HG03039 (cell line): ENCODE data around the gene SUN5.
"Not testable (repeated sequence)": the region's sequence is repeated elsewhere in the genome, so short reads cannot be mapped to it uniquely, and the experiment has no call there.

Source experiments
- ATAC-seq: cut with Tn5 transposase; IDR thresholded peaks from one replicate; pipeline ENCODE4 v1.9.1; 2021; ENCODE audit warnings: mild to moderate bottlenecking, moderate library complexity; ENCODE audit not compliant: unreplicated experiment

The SUN5 gene

DNA sequence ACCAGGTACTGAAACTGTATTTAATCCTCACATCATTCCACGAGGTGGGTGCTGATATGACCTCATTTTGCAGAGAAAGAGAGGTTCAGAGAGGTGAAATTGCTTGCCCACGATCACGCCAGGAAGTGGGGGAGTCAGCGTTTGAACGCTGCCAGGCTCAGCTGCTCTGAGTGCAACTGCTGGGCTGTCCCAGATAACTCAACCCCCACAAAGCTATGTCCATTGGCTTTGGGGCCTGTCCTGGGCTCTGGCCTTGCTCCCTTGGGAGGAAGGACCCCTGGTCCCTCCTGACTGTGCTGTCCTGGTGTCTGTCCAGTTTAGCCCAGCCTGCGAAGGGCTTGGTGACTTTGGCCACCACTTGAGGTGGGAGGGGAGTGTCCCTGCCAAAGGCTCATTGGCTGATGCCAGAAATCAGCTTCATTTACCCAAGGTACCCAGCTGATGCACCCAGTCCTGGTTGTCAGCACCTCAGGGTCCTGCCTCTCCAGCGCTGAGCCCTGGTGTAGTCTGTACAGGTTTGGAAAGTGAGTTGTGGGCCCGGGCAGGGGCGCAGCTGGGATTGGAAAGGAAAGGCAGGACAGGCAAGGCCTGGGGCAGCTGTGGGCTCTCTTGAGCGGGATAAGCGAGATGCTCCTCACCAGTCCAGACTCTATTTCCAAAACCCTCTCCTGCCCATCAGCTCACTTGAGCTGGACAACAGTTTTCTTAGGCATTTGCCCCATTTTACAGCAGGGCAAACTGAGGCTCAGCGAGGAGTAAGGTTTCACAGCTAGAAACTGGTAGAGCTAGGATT is 38.5 kb downstream of the SUN5 start:
- ATAC-seq, result no peak

DNA sequence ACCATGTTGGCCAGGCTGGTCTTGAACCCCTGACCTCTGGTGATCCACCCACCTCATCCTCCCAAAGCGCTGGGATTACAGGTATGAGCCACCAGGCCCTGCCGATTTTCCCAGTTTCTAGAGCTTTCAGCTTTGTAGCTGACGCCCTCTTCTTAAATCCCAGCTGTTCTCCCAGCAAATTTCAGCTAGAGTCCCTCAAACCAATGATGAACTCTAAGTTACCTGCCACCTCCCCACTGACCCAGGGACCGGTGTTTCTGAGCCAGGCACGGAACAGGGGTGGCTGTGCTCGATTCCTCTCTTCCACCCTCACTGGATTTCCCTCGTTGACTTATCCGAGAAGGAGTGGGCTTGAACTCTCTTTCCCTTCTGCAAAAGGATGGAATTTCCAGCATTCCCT is 39.1 kb downstream of the SUN5 start:
- ATAC-seq, result no peak

DNA sequence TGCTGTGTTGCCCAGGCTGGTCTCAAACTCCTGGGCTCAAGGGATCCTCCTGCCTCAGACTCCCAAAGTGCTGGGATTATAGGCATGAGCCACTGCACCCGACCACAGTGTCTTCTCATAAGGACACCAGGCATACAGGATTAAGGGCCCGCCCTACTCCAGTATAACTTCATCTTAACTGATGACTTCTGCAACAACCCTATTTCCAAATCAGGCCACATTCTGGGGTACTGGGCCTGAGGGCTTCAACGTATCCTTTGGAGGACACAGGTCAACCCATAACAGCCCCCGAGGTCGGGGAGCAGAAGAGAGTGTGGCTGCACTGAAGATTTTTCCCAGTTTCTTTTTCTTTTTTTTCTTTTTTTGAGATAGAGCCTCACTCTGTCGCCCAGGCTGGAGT is 39.7 kb downstream of the SUN5 start:
- ATAC-seq, result no peak

DNA sequence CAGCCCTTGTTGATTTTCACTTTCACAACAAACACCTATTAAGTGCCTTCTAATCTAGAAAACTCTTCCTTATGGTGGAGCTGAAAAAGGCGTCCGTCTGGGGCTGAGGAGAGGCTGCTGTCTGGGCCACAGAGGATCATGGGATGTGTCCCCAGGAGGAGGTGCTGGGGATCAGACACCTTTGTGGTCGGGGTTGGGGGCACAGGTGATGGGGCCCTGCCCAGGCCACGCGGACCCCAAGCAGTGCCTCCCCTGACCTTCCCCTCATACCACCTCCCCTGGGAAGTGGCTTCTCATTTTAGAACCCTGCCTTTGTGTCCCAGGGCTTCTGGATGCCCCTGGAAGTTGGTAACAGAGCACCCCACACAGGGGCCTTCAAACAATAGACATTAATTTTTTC is 41.1 kb downstream of the SUN5 start:
- no peak for ATAC-seq

DNA sequence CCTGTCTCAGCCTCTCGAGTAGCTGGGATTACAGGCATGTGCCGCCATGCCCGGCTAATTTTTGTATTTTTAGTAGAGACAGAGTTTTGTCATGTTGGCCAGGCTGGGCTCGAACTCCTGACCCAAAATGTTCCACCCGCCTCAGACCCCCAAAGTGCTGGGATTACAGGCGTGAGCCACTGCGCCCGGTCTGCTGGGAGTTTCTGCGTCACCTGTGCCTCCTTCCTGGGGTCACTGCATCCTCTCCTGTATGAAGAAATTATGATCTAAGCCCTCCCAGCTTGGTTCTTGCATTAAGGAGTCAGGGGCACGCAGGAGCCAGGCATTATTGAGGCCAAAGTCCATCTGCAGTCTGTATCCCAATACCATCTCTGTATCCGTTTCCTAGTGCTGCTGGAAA is 41.6 kb downstream of the SUN5 start:
- ATAC-seq, result not testable (repeated sequence)

DNA sequence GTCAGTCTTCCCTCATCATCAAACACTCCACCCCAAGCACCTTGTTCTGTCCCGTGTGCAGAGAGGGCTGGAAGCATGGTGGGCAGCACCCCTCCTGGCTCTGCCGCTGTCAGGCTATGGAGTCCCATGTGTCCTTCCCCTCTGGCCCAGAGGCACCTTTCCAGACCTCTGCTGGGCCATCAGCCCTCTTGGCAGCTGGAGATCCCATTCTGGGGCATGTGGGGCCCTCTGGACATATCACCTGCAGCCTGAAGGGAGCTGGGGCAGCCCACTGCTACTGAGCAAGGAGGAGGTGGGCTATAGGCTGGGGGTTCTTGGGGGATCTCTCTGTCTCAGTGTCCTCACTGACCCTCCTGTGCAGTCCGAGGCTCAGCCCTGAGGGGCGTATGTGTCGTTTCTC is 42.2 kb downstream of the SUN5 start:
- no peak for ATAC-seq

DNA sequence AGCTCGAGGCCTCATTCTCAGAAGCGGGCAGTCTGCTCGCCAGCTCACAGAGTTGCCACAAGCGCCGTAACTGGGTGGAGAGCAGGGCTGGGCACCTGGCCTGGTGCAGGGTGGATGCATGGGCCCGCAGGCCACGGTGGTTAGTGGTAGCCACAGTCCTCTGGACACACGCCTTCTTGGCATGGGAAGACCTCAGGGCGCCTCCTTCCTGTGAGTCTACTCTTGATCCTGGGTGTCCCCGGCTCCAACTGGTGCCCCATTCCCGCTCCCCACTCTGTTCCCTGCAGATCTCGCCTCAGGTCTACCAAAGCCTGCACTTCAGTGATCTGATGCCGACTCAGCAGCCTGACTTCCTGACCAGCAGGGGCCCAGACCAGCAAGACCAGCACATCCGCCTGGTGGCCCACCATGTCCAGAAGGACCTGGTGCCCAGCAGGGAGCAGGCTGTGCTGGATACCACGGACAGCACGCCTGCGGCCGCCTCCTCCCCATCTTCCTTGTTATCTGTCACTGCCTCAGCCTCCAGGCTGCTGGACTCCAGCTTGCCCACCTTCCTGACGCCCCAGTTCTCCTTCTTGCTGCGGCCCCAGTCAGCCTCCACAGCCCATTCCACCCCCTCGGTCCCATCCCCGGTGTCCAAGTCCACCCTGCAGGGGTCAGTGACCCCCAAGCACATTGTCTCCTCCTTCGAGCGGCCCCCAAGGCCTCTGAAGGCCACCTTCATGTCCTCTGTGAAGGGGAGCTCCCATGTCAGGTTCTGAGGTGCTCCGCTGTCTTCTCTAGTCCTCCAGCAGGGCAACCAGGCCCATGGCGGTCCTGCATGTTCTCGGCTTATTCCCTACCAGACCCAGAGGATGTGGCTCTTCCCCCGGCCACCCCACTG is 43.1 kb downstream of the SUN5 start:
- no peak for ATAC-seq

DNA sequence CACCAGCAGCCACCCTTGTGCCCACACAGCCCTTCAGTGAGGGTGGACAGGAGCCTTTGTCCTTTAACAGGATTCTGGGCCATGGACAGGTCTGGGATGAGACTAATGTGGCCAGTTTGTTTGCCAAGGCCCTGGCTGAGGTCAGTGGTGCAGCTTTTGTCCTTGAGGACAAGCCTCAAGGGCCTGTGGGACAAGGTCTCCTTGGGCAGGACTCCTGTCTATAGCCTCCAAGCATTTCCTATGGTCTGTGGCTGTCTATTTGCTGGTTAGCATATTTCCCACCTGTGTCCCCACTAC is 44.1 kb downstream of the SUN5 start:
- ATAC-seq, result no peak

DNA sequence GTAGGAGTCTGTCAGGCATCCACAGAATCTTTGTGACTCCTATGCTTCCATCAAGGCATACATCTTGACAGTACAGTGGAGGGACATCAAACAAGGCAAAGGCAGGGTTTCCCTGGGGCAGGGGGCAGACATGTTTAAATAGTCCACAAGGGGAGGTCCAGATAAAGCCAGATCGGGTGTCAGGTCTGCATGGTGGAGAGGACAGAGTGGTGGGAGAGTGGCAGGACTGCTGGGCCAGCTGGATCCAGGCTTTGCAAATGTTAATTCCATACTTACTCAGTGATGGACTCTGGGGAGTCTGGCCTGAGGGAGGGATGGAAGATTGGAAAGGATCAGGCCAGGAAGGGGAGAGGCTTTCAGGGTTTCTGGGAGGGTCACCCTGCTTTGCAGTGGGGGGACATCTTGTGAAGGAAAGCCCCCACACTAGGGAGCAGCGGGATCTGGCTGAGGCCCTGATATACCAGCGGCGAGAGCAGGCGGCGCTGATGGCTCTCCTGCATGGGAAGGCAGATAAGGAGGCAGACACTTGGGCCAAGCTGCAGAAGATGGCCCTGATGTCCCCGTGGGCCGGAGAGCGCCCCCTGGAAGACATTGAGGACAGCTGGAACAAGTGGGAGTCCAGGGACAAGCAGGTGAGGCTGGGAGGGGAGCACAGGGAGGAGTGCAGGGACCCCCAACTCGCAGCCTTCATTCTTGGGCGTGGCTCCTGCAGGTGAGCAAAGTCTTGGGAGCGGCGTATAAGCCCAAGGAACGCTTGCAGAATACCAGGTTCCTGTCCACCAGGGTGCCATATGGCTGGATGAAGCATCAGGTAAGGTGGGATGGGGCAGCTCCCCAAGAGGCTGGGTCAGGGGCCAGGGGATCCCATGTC is 44.6 kb downstream of the SUN5 start:
- ATAC-seq, result no peak

DNA sequence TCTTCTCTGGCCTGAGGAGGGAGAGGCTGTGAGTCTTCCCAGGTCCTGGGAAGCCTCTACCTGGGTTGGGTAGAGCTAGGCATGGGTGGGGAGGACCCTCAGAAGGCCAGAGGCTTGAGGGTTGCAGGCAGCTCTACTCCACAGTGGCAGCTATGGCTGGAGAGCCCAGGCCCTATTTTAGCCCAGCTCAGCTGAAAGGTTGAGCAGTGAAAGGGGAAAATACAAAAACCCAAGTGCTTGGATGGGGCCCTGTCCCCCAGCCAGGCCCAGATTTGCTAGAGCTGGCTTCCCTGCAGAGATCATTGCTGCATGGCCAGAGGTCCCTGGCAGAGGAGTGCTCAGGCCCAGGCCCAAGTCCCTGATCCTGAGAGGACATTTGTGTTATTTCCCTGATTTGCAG is 45.7 kb downstream of the SUN5 start:
- no peak for ATAC-seq

DNA sequence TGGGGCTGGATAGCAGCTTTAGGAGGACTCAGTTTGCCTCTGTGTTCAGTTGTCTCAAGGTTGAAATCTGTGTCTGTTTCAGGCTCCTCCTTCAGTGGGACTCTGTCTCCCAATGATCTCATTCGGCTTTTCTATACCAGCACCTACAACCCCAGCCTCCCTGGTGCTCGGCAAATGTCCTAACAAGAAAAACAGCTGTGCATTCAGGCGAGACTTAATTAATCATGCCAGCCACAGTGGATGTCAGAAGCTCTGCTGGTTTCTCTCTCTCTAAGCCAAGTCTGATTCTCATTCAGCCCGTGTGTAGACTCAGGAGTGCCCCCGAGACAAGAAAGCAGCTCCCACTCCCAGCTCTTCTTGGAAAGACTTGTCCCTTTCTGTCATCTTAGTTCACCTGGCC is 46.8 kb downstream of the SUN5 start:
- ATAC-seq, result no peak

DNA sequence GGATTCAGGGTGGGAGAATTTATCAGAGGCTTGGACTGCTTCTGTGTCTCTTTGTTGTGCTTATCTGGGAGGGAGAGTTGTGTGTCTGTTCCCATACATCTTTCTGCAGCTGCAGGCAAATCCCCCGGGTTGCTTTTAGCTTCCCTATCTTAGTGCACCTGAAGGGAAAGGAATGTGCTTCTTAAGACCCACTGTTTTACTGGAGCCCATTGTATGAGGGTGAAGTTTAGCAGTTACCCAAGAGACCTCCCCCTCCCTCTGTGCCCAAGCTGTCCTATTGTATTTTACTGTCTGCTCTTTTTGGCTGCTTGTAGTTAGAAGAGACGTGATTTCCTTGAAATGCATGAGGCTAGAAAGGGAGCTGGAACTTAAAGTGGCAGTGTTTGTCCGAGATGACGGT is 53.7 kb downstream of the SUN5 start:
- not testable (repeated sequence) for ATAC-seq

DNA sequence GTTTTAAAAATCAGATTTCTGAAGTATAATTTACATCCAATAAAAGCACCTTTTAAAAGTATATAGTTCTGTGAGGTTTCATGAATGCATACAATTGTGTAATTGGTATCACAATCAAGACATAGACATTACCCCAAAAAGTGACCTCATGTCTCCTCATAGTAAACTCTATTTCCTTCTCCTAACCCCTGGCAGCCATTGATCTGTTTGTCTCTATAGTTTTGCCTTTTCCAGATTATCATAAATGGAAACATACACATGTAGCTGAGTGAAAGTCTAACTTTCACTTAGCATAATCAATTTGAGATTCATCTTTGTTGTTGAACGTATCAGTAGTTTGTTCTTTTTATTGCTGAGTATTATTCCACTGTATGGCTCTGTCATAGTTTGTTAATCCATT is 57.6 kb downstream of the SUN5 start:
- no peak for ATAC-seq

DNA sequence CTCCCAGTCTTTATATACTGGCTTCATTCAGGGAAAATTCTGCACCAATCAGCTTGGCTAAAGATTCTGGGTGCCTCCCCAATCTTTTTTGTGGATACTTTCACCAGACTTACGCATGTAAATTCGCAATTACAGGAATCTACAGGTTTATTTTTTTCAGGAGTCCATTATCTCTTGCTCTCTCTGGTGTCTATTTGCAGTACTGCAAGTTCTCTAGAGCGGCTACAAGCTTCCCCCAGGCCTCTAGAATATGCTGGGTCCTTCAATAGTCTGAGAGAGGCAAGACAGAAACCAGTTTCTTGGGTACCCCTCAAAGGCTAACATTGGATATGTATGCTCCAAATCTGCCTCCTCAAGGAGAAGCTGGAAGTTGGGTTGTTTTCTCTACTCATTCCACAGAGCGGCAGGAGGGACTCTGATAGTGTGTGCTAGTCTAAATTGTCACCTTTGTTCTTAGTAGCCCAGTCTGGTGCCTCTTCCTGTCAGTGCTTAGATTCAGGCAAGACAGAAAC is 58.5 kb downstream of the SUN5 start:
- ATAC-seq, result no peak

DNA sequence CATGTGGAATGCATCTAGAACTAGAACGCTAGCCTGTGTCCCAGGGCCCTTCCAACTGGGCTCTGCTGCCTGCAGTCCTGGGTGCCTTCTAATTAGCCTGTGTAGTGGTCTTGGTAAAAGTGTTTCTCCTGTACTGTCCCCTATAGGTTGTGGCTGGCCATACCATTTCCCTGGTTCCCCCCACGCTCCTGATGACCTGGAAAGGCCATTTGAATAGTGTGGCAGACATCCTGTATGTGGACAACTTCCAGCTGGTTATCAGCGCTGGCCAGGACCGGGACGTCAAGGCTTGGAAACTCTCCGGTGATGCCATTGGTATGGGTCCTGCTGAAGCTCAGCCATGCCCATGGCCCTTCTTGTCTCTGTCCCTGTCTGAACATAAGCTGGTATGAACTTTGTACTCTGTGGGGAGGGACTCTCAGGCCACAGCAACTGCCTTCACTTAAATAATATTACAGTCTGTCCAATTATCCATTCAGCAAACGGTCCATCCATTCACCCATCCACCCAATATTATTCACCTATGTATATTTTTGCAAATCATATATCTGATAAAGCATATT is 60.7 kb downstream of the SUN5 start:
- no peak for ATAC-seq

DNA sequence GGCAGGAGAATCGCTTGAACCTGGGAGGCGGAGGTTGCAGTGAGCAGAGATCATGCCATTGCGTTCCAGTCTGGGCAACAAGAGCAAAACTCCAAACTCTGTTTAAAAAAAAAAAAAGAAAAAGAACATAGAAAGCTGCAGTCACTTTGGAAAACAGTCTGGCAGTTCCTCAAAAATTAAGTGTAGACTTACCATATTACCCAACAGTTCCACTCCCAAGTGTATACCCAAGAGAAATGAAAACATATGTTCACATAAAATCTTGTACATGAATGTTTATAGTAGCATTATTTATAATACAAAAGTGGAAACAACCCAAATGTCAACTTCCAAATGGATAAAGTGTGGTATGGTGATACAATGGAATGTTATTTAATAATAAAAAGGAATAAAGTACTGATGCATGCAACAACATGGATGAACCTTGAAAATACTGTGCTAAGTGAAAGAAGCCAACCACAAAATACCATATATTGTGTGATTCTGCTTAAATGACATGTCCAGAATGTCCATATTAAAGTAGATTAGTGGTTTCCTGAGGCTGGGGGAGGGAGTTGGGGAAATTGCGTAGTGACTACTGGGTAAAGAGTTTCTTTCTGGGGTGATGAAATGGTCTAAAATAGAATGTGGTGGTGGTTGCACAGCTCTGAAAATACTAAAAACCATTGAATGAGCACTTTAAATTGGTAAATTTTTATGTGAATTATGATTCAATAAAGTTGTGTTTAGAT is 62.9 kb downstream of the SUN5 start:
- no peak for ATAC-seq

DNA sequence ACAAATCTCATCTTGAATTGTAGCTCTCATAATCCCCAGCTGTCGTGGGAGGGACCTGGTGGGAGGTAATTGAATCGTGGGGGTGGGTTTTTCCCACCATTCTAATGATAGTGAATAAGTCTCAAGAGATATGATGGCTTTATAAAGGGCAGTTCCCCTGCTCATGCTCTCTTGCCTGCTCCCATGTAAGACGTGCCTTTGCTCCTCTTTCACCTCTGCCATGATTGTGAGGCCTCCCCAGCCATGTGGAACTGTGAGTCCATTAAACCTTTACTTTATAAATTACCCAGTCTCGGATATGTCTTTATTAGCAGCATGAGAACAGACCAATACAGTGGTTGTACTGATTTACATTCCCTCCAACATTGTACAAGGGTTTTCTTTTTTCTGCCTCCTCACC is 69.7 kb downstream of the SUN5 start:
- no peak for ATAC-seq
